GM19023 (cell line): ENCODE results near the gene MOXD1.

Source experiments
- ATAC-seq: cut with Tn5 transposase; IDR thresholded peaks from one replicate; pipeline ENCODE4 v1.9.1; 2021; ENCODE audit warnings: mild to moderate bottlenecking, moderate library complexity; ENCODE audit not compliant: unreplicated experiment

MOXD1 gene

GRCh38 chr6:132400883-132401617 lies at the start of gene MOXD1:
Gene MOXD1, minus strand, starts transcription at chr6:132401475. Its CDS starts 49 bp downstream, at chr6:132401426.
- ATAC-seq: no peak

GRCh38 chr6:132446855-132447241 lies 45.6 kb upstream of the MOXD1 start:
- ATAC-seq: no peak

- no peak for ATAC-seq
Observed at GRCh38 chr6:132446141-132446854, 45.0 kb upstream of the MOXD1 start.

GRCh38 chr6:132445201-132445951 lies 44.1 kb upstream of the MOXD1 start:
- no peak for ATAC-seq

- ATAC-seq: no peak
Observed at GRCh38 chr6:132443206-132443605, 41.9 kb upstream of the MOXD1 start.

GRCh38 chr6:132430110-132430509 lies 28.8 kb upstream of the MOXD1 start:
- ATAC-seq: no peak

GRCh38 chr6:132425176-132425575 lies 23.9 kb upstream of the MOXD1 start:
- no peak for ATAC-seq

GRCh38 chr6:132423839-132424238 lies 22.6 kb upstream of the MOXD1 start:
- no peak for ATAC-seq

GRCh38 chr6:132418235-132418965 lies 17.1 kb upstream of the MOXD1 start:
- no peak for ATAC-seq

- ATAC-seq: no peak
Observed at GRCh38 chr6:132414761-132415160, 13.5 kb upstream of the MOXD1 start.

- ATAC-seq: no peak
Observed at GRCh38 chr6:132414322-132414721, 13.0 kb upstream of the MOXD1 start.

GRCh38 chr6:132413499-132413802 lies 12.2 kb upstream of the MOXD1 start:
- ATAC-seq: no peak

GRCh38 chr6:132412656-132413498 lies 11.6 kb upstream of the MOXD1 start:
- ATAC-seq: no peak

GRCh38 chr6:132411296-132411695 lies 10.0 kb upstream of the MOXD1 start:
- ATAC-seq: no peak

- no peak for ATAC-seq
Observed at GRCh38 chr6:132410830-132411229, 9.6 kb upstream of the MOXD1 start.

- no peak for ATAC-seq
Observed at GRCh38 chr6:132405143-132405915, 4.1 kb upstream of the MOXD1 start.

- no peak for ATAC-seq
Observed at GRCh38 chr6:132404736-132405135, 3.5 kb upstream of the MOXD1 start.

GRCh38 chr6:132404330-132404729 lies 3.1 kb upstream of the MOXD1 start:
- ATAC-seq: no peak

GRCh38 chr6:132401618-132402285 lies 477 bp upstream of the MOXD1 start:
- ATAC-seq: no peak
